ENCODE data around the gene GNAS-AS1. TPM values are rescaled to one million over a fixed set of nuclear protein-coding genes. Genes with fewer than 3 reads are reported as not detected.
A peak's percentile ranks its signal among the peaks of the same experiment; 100 is the strongest.

GNAS-AS1 gene
- total and polyA plus RNA-seq, 11 donors: 0.17 to 0.91 (median 0.29) TPM; not detected in 2

GRCh38 chr20:58853466-58853865, 2.8 kb upstream of the GNAS-AS1 start:
- WGBS, 4 donors: 75 to 91% (median 83%) methylated on average over 4 to 6 of the region's 6 CpGs
- Histone ChIP-seq H3K4me1 (peaks cover 0 to 27% (median 5%) of the 10 kb centered on the region in 12 donors), H3K4me3 (no peak overlapping the region), H3K9me3 (no peaks in the 10 kb centered on the region), H3K27me3 (peaks cover 11 to 82% (median 45%) of the 10 kb centered on the region in 9 donors), H3K27ac (no peak overlapping the region), H3K36me3 (no peaks in the 10 kb centered on the region)
- DNase-seq: no peak
- ATAC-seq: no peak
- TF ChIP-seq POLR2A (IDR thresholded peaks at IDR 0.05) (no peak), CTCF (IDR thresholded peaks at IDR 0.05) (no peak)
- intact Hi-C loops (cut with DNase I): loop anchor here in 5 of 10 donors (5.0 to 10.0 kb wide), 3 partner anchors 201 to 619 kb away; partner anchors contain the start of gene STX16 (in 2 of the 5)

GRCh38 chr20:58852543-58853271, 2.0 kb upstream of the GNAS-AS1 start, which contains the start of gene GNAS:
GNAS (plus strand) TSS chr20:58852716.
- TF ChIP-seq CTCF (IDR thresholded peaks at IDR 0.05): peak; percentile 29 to 80 (median 58)
- no peak for TF ChIP-seq POLR2A (IDR thresholded peaks at IDR 0.05)
- Histone ChIP-seq H3K27me3 (peaks cover 11 to 79% (median 44%) of the 10 kb centered on the region in 9 donors), H3K27ac (no peak within 1 kb of the TSS), H3K4me1 (peaks cover 0 to 27% (median 5%) of the 10 kb centered on the region in 12 donors), H3K9me3 (no peaks in the 10 kb centered on the region), H3K4me3 (peak within 1 kb of the TSS; percentile 15 to 78 (median 57)), H3K36me3 (no peaks in the 10 kb centered on the region)
- 21 to 45% (median 28%) methylated on average over 34 to 35 of the region's 35 CpGs for WGBS, 4 donors
- ATAC-seq (peak in 3 of 4 donors; percentile 54 to 76 (median 73)), DNase-seq (peak; percentile 47 to 78 (median 67))
- intact Hi-C loops (cut with DNase I): loop anchor here in 5 of 10 donors (1.0 to 10.0 kb wide), 4 partner anchors 200 to 618 kb away; partner anchors contain the start of gene STX16 (in 2 of the 5)

- intact Hi-C loops (cut with DNase I): loop anchor here in 5 of 10 donors (1.0 to 10.0 kb wide), 4 partner anchors 200 to 617 kb away; partner anchors contain the start of gene STX16 (in 2 of the 5)
- TF ChIP-seq CTCF (IDR thresholded peaks at IDR 0.05) (no peak), POLR2A (IDR thresholded peaks at IDR 0.05) (no peak)
- Histone ChIP-seq H3K27ac (no peak overlapping the region), H3K27me3 (peaks cover 11 to 72% (median 39%) of the 10 kb centered on the region in 9 donors), H3K4me3 (peak overlapping the region; percentile 15 to 78 (median 57)), H3K36me3 (no peaks in the 10 kb centered on the region), H3K4me1 (peaks cover 0 to 27% (median 5%) of the 10 kb centered on the region in 12 donors), H3K9me3 (no peaks in the 10 kb centered on the region)
- WGBS, 4 donors: 29 to 63% (median 32%) methylated on average over 16 to 23 of the region's 23 CpGs
- no peak for DNase-seq
- no peak for ATAC-seq
Observed at GRCh38 chr20:58851969-58852458, 1.3 kb upstream of the GNAS-AS1 start.

Data from heart left ventricle (tissue), 16 donors.